CD4-positive, alpha-beta T cell (primary cell): ENCODE data around the gene EDEM3. TPM values are rescaled to one million over a fixed set of nuclear protein-coding genes. Genes with fewer than 3 reads are reported as not detected.

Experiments
- ATAC-seq: fragments of 200-7000 bp; cut with Tn5 transposase; one replicate; pipeline ENCODE4 v1.10.0; 2022; ENCODE audit warnings: mild to moderate bottlenecking; ENCODE audit not compliant: poor library complexity
- CTCF ChIA-PET: fragments of 350-600 bp; sonication (Branson Sonifier 250); formaldehyde crosslinking; loops from one replicate; lab custom pipeline; 2021; ENCODE audit warnings: antibody characterized with exemption, inconsistent platforms; lab: Charles Lee
- POLR2A ChIA-PET: fragments of 350-600 bp; sonication (Branson Sonifier 250); formaldehyde crosslinking; loops from one replicate; lab custom pipeline; 2021; ENCODE audit warnings: antibody characterized with exemption, inconsistent platforms; lab: Charles Lee
- DNase-seq, 14 experiments: peaks; one replicate each; pipeline ENCODE4 v3.0.0-alpha.2; 2013 to 2020; ENCODE audit warnings: mixed read lengths in 2 of 14
- H3K27ac ChIP-seq, 2 donors: one replicate each; pipeline versions ENCODE4 v1.5.1 to v1.7.0; 2013; ENCODE audit warnings: low read length in 2 of 2, low read depth in 1 of 2, mild to moderate bottlenecking in 1 of 2
- H3K27me3 ChIP-seq, 2 experiments: 1 replicate in 1 of 2; 2 replicates in 1 of 2; pipeline versions ENCODE4 v1.6.1 to v1.7.0; 2013; ENCODE audit warnings: low read length in 2 of 2, control low read depth in 1 of 2, mild to moderate bottlenecking in 1 of 2, moderate library complexity in 1 of 2; ENCODE audit not compliant: insufficient read depth in 2 of 2, control insufficient read depth in 1 of 2
- H3K36me3 ChIP-seq: one replicate; pipeline ENCODE4 v1.6.1; 2013; ENCODE audit warnings: low read length, control low read depth; ENCODE audit not compliant: insufficient read depth
- H3K4me1 ChIP-seq: one replicate; pipeline ENCODE4 v1.6.1; 2013; ENCODE audit warnings: low read length, control low read depth; ENCODE audit not compliant: insufficient read depth
- H3K4me3 ChIP-seq: one replicate; pipeline ENCODE4 v1.5.1; 2013; ENCODE audit warnings: mild to moderate bottlenecking, low read length, moderate library complexity
- H3K9me3 ChIP-seq, 2 experiments: 1 replicate in 1 of 2; 2 replicates in 1 of 2; pipeline versions ENCODE4 v1.6.1 to v1.7.0; 2013; ENCODE audit warnings: low read length in 2 of 2, mild to moderate bottlenecking in 2 of 2, control low read depth in 1 of 2, moderate library complexity in 1 of 2; ENCODE audit not compliant: control insufficient read depth in 1 of 2, insufficient read depth in 1 of 2
- H3K27ac Mint-ChIP-seq: one replicate; pipeline ENCODE4 v1.8.0; 2020; ENCODE audit warnings: mixed read lengths
- H3K27me3 Mint-ChIP-seq: one replicate; pipeline ENCODE4 v1.8.0; 2021; ENCODE audit warnings: mixed read lengths
- H3K36me3 Mint-ChIP-seq: one replicate; pipeline ENCODE4 v1.8.0; 2021; ENCODE audit warnings: low read depth, mixed read lengths
- H3K4me1 Mint-ChIP-seq: one replicate; pipeline ENCODE4 v1.8.0; 2021; ENCODE audit warnings: low read depth, mixed read lengths
- H3K4me3 Mint-ChIP-seq: one replicate; pipeline ENCODE4 v1.8.0; 2020; ENCODE audit warnings: mild to moderate bottlenecking, mixed read lengths
- H3K9me3 Mint-ChIP-seq: one replicate; pipeline ENCODE4 v1.8.0; 2020; ENCODE audit warnings: mixed read lengths
- CTCF ChIP-seq: fragments of 200-600 bp; IDR thresholded peaks from one replicate; pipeline ENCODE4 v1.8.0; 2022; ENCODE audit warnings: antibody characterized with exemption, mild to moderate bottlenecking
- intact Hi-C, 2 experiments: fragments of 100-400 bp; cut with DNase I in 1 of 2; cut with micrococcal nuclease in 1 of 2; formaldehyde crosslinking; loops; one replicate each; pipeline versions ENCODE4 v1.15.1 to v1.9.0; 2023 to 2025; cut with DNase I, micrococcal nuclease
- total RNA-seq, 174 experiments: library from RNA in 2 of 174; stranded (reverse) in 2 of 174; gene quantifications; one replicate each; pipeline ENCODE4 v1.2.3 and lab custom pipeline; 2021 to 2026

The EDEM3 gene
- total RNA-seq, 2 experiments from 2014 or later: 19.9 to 20.0 TPM

- DNase-seq (no peak), ATAC-seq (no peak)
- no peaks in the 10 kb centered on the region for H3K36me3 ChIP-seq
- CTCF ChIA-PET: no interaction called here
- no peaks in the 10 kb centered on the region for H3K36me3 Mint-ChIP-seq
- no peak overlapping the region for H3K27ac Mint-ChIP-seq
- no peak overlapping the region for H3K4me3 ChIP-seq
- H3K9me3 ChIP-seq: peaks cover 0 to 9% of the 10 kb centered on the region in 2 experiments
- no peaks in the 10 kb centered on the region for H3K27me3 ChIP-seq
- H3K27me3 Mint-ChIP-seq: peaks cover 20% of the 10 kb centered on the region
- POLR2A ChIA-PET: no interaction called here
- no peak for TF ChIP-seq CTCF
- no peaks in the 10 kb centered on the region for H3K4me1 Mint-ChIP-seq
- H3K4me1 ChIP-seq: no peaks in the 10 kb centered on the region
- H3K27ac ChIP-seq: no peak overlapping the region
- no peaks in the 10 kb centered on the region for H3K9me3 Mint-ChIP-seq
- intact Hi-C loops: no loop called here
- H3K4me3 Mint-ChIP-seq: no peak overlapping the region
Measured at GRCh38 chr1:184641894-184642293, 112.8 kb downstream of the EDEM3 start.

- H3K27me3 Mint-ChIP-seq: peaks cover 20% of the 10 kb centered on the region
- ChIA-PET CTCF (no interaction called here), POLR2A (no interaction called here)
- peaks cover 0 to 9% of the 10 kb centered on the region in 2 experiments for H3K9me3 ChIP-seq
- ATAC-seq (no peak), DNase-seq (no peak)
- no peak overlapping the region for H3K4me3 Mint-ChIP-seq
- H3K36me3 ChIP-seq: no peaks in the 10 kb centered on the region
- intact Hi-C loops: no loop called here
- no peaks in the 10 kb centered on the region for H3K4me1 ChIP-seq
- no peak overlapping the region for H3K4me3 ChIP-seq
- H3K36me3 Mint-ChIP-seq: no peaks in the 10 kb centered on the region
- TF ChIP-seq CTCF: no peak
- no peaks in the 10 kb centered on the region for H3K9me3 Mint-ChIP-seq
- no peaks in the 10 kb centered on the region for H3K4me1 Mint-ChIP-seq
- H3K27me3 ChIP-seq: no peaks in the 10 kb centered on the region
- H3K27ac ChIP-seq: no peak overlapping the region
- no peak overlapping the region for H3K27ac Mint-ChIP-seq
Measured at GRCh38 chr1:184640505-184640904, 114.2 kb downstream of the EDEM3 start.

Other genes with a start within 250 kb of the EDEM3 start
- 10 to 100 TPM; 18.5 to 20.4 TPM for gene NIBAN1, start 219.7 kb upstream of the EDEM3 start, total RNA-seq